AG10803 (cell line): ENCODE data around the gene SLC8A2.

Experiments
- DNase-seq: peaks from one replicate; pipeline ENCODE4 v3.0.0; 2010; ENCODE audit warnings: low read depth
- H3K4me3 ChIP-seq: 2 replicates; pipeline ENCODE4 v1.5.1; 2011; ENCODE audit warnings: mild to moderate bottlenecking, low read length, control low read depth
- CTCF ChIP-seq: conservative IDR thresholded peaks from 2 replicates; pipeline ENCODE4 v1.5.1; 2011; ENCODE audit warnings: mild to moderate bottlenecking, low read length, control low read depth, inconsistent platforms

SLC8A2 gene

GRCh38 chr19:47407417-47407774 lies 64.3 kb downstream of the SLC8A2 start:
- H3K4me3 ChIP-seq: no peak overlapping the region
- TF ChIP-seq CTCF: no peak
- DNase-seq: no peak

- no peak for DNase-seq
- TF ChIP-seq CTCF: no peak
- no peak overlapping the region for H3K4me3 ChIP-seq
These were observed 64.8 kb downstream of the SLC8A2 start for GRCh38 chr19:47406711-47407416.

GRCh38 chr19:47405854-47406417 lies 65.8 kb downstream of the SLC8A2 start:
- H3K4me3 ChIP-seq: no peak overlapping the region
- no peak for DNase-seq
- no peak for TF ChIP-seq CTCF

- no peak overlapping the region for H3K4me3 ChIP-seq
- TF ChIP-seq CTCF: no peak
- no peak for DNase-seq
These were observed 66.5 kb downstream of the SLC8A2 start for GRCh38 chr19:47405197-47405550.

GRCh38 chr19:47404334-47405196 lies 67.1 kb downstream of the SLC8A2 start:
- H3K4me3 ChIP-seq: no peak overlapping the region
- TF ChIP-seq CTCF: no peak
- no peak for DNase-seq

- no peak for TF ChIP-seq CTCF
- no peak for DNase-seq
- no peak overlapping the region for H3K4me3 ChIP-seq
These were observed 69.2 kb downstream of the SLC8A2 start for GRCh38 chr19:47402504-47402903.
